Measurements from ENCODE around the gene GAPVD1.
A peak's percentile ranks its signal among the peaks of the same experiment; 100 is the strongest.
"Not testable (repeated sequence)": the region's sequence is repeated elsewhere in the genome, so short reads cannot be mapped to it uniquely, and the experiment has no call there.

GAPVD1 gene

DNA sequence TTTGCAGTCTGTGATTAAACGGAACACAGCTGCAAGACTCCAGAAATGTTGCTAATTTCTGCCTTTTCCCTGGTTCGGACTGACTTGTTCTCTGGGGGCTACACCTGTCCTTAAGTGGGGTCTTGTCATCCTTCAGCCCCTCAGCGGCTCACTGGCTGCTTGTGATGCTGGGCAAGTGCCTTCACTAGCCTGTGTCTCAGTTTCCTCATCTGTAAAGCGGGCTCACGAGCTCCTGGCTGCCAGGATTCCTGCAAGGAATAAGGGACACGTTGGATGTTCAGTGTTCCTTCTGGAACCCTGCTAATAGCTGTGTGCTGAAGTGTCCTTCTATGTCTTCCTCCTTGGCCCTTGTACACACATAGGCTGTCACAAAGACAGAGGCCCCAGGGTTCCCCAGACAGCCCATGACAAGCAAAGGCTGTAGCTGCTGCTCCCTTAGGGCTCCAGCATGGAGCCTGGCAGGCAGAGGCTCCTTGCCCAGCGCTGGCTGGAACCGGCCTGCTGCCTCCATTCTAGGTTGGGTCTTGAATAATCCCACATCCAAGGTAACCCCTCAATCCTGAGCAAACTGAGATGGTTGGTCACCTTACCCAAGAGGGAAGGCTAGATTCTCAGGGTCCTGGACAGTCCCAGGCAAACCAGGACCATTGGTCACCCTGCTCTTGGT is 116.1 kb downstream of the GAPVD1 start:
- DNase-seq: no peak

DNA sequence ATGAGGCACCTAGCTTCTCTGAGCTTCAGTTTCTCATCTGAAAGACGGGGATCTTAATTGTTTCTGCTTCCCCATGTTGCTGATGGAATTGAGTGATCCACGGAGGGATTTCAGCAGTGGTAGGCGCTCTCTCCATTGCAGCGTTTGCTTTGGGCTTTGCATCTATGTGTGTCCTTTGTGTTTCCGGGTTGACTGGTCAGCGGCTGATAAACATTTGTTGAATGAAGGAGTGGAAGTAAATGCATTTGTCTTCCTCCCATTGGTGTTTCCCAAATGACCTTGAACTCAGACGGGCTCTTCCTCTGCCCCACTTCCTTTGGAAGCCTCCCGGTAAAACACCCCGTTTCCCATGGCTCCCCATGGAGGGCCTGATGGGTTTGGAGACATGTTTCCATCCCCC is 117.2 kb downstream of the GAPVD1 start:
- DNase-seq: no peak

DNA sequence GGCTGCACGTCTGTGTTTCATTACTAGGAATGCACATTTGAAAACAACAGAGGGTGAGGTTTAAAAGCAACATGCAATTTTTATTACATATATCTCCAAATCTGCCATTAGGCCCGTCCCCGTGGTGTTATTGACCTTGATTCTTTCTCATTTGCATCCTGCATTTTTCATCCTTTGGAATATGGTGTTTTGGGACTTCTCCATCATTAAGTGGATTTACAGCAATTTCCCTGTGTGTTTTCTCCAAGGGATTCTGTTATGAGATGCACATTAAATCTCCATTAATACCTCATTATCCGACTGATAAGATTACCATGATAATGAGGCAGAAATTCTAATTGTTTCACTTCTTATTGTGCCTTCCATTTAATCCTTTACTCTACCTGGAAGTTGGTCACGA is 117.6 kb downstream of the GAPVD1 start:
- DNase-seq: no peak

DNA sequence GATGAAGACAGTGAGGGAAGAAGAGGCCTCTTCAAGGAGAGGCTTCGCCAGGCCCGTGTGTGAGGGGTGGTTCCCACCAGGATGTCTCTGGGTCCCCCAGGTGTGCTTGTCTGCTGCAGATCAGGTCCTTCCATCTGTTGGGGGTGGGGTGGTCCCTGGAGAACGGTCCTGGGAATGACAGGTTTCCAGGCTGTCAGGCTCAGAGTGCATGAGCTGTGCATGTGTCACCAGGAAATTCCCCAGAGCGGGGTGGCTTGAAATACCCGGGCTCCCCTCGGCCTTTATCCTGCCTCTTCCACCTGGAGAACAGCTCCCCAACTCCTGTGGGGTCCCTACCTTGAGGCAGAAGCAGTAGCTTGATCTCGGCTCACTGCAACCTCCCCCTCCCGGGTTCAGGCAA is 118.8 kb downstream of the GAPVD1 start:
- DNase-seq: no peak

DNA sequence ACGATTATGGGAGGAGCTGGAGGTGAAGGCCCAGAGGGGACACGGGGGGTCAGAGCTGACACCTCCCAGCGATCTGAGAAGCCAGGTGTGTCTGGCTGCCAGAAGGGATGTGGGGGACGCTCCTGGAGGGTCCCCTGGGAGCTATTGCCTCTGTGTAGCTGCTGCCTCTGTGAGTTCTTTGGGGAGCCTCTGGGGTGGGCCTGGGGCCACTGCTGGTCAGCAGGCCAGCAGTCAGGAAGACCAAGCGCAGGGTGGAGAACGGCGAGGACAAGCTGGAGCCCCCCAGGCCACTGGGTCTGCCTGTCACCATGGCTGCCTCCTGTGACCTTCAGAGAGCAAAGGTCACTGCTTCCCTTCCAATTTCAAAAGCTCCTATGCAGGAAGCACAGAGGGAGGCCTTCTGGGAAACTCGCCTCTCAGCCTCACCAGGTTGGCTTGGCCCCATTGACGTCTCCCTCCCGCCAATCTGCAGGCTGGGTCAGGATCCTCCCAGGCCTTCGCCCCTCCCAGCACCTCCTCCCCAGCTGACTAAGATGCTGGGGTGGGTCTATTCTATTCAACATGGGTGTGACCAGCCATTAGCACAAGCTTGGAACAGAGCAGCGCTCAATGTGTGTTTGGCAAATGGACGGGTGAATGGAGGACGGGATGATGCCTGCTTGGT is 126.4 kb downstream of the GAPVD1 start:
- DNase-seq: no peak

DNA sequence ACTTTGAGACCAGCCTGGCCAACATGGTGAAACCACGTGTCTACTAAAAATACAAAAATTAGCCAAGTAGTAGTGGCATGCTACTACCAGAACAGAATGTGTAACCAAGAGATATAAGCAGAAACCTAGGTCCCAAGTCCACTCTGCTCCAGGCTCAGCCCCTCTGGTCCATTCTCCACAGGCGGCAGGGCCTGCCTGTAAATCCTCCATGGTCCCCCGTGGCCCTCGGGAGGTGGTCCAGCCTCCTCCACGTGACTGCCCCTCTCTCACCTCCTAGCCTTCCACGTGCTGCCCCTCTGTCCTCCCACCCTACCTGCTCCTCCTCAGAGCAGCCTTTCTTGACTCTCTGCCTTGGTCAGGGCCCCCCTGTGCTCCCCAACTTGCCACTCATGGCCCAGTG is 127.4 kb downstream of the GAPVD1 start:
- no peak for DNase-seq

DNA sequence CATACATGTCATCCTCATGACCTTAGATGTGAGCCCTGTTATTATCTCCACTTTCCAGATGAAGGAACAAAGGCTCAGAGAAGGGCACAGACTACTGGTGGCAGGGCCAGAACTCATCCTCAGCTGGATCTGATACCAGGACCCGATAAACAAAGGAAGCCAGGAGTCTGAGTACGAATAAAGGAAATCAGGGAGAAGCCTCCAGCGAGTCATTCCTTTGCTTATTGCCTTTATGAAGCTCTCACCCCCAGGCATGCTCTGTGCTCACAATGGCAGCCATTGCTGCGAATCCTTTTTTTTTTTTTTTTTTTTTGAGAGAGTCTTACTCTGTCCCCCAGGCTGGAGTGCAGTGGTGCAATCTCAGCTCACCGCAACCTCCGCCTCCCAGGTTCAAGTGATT is 130.1 kb downstream of the GAPVD1 start:
- DNase-seq: no peak

DNA sequence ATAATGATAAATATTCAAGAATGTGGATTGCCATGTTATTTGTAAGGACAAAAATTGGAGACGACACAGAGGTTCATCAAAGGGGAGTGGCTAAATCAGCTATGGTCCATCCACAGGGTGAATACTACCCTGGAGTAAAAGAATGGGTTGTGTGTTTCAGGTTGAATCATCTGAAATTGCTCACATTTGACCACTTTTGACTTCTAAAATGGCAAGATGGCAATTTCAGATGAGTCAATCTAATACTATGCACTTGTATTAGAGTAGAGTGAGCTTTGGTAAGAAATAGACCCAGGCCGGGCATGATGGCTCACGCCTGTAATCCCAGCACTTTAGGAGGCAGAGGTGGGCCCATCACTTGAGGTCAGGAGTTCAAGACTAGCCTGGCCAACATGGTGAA is 131.8 kb downstream of the GAPVD1 start:
- peak; percentile 42 for DNase-seq

DNA sequence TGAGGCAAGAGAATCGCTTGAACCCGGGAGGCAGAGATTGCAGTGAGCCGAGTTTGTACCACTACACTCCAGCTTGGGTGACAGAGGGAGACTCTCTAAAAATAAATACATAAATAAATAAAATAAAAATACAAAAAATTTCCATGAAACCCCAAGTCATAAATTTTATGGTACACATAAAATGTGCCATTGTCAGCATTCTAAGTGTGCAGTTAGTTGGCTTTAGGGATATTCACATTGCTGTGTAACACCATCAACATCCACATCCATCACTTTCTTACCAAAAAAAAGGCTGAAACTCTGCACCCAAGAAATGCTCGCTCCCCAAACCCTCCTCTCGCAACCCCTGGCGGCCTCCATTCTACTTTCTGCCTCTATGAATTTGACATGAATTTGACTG is 135.2 kb downstream of the GAPVD1 start:
- no peak for DNase-seq

DNA sequence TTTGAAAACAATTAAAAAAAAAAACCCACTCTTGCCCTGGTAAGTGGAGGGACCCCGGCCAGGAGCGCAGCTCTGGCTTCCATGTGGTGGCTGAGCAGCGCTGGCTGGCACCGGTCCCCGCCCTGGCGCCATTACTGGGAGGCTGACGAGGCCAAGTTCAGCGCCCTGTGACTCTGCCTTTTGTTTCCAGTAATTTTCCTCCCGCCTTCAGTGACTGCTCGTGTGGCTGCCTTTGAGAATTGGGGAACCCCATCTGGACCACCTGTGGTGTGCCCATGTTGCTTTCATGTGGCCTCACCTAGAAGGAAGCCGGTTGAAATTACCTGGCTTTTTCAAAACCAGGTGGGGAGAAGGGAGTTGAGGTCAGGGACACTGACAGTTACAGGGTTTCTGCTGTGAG is 136.1 kb downstream of the GAPVD1 start:
- DNase-seq: no peak

DNA sequence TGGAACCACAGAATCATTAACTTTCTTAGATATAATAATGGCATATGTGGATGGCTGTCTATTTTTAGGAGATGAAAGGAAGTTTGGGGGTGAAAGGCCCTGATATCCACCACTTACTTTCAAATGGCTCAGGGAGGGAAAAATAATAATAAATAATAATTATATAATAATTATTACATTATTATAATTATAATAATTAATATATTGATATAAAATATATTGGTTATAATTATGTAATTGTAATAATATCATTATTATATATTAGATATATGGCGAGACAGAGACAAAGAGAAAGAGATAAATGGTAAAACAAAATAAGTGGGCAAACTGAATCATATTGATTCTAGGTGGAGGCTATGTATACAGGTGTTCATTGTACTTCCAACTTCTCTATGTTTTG is 136.6 kb downstream of the GAPVD1 start:
- no peak for DNase-seq

DNA sequence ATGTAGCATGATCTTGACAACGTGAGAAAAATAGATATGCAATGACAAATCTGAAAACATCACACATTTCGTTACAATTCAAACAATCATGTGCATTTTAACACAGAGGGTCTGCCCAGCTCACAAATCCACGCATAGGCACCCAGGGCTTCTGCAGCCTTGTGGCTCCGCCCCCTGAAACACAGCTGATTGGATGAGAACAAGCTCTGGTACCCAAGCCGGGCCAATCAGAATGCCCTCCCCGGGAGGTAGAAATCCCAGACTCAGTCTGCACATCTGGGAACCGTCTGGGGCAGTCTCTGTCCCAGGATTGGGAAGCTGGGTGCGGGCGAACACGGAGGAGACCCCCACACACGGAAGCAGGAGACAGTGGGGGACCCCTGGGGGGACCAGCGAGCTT is 137.5 kb downstream of the GAPVD1 start:
- DNase-seq: no peak

DNA sequence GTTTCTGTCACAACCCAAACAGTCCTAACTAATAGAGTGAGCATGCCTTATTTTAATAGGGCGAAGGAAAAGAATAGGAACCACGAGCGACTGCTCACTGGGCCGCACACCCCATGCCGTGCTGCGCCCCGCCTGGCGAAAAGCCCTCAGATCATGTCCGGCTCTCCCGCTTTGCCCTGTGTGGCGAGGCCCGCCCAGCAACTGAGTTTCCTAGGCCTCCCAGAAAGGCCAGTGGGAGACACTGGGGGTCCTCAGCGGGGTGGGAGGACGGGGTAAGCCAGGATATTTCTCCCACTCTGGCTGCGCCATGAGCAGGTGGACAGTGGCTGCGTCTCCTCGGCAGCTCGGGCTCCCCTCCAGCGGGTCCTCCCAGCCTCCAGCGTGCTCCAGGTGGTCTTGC is 138.0 kb downstream of the GAPVD1 start:
- no peak for DNase-seq

DNA sequence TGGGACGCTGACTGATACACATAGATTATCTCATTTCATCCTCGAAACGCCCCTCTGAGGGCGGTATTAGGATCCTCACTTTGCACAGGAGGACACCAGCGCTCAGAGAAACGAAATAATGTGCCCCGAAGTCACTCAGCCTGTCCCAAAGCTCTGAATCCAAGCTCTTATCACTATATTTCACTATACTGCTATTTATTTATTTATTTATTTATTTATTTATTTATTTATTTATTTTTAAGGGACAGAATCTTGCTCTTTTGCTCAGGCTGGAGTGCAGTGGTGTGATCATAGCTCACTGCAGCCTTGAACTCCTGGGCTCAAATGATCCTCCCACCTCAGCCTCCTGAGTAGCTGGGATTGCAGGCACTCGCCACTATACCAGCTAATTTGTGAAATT is 138.6 kb downstream of the GAPVD1 start:
- DNase-seq: not testable (repeated sequence)

DNA sequence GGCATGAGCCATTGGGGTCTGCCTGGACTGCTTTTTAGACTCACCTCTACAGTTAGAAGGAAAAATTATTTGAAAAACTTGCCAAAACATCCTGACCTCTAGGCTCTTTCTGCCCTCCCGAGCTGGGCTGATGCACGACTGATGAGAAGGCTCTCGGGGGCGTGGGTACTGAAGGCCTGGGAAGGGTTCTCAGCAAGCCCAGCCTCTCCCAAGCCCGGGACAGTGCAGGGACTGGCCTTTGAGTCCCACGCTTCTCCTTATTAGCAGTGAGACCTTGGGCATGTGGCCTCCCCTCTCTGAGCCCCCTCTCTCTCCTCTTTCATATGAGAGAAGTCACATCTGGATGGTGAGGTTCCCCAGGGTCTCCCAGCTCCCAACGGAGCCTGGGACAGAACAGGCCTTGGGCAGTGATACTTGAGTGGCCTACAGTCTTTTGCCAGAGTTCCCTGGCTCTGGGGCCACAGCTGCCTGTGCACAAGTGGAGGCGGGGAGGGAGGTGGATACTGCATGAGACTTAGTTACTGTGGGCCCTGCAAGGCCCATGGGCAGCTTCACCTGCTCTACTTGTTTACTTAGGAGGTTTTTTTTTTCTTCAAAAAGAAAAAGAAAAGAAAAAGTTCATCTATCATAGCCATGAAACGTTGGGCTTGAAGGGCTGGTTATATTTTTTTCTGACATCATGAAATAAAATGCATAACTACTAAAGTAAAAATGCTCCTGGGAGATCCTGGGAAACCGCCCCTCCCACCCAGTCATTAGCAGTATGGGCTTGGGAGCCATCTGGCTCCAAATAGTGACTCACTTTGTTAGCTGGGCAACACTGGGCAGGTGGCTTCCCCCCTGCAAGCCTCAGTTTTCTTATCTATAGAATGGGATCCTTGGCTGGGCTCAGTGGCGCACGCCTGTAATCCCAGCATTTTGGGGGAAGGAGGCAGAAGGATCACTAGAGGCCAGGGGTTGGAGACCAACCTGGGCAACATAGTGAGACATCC is 139.4 kb downstream of the GAPVD1 start:
- DNase-seq: no peak

DNA sequence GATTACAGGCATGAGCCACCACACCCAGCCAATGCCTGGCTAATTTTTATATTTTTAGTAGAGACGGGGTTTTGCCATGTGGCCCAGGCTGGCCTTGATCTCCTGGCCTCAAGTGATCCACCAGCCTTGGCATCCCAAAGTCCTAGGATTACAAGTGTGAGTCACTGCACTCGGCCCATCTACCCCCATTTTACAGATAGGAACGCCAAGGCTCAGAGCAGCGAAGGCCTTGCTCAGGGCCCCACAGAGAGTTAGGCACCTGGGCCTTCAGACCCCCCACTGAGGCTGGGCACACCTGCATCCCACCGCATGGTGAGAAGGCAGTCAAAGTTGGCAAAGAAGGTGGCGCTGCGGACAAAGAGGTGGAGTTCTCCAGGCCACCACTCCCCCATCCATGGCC is 143.1 kb downstream of the GAPVD1 start:
- DNase-seq: no peak

DNA sequence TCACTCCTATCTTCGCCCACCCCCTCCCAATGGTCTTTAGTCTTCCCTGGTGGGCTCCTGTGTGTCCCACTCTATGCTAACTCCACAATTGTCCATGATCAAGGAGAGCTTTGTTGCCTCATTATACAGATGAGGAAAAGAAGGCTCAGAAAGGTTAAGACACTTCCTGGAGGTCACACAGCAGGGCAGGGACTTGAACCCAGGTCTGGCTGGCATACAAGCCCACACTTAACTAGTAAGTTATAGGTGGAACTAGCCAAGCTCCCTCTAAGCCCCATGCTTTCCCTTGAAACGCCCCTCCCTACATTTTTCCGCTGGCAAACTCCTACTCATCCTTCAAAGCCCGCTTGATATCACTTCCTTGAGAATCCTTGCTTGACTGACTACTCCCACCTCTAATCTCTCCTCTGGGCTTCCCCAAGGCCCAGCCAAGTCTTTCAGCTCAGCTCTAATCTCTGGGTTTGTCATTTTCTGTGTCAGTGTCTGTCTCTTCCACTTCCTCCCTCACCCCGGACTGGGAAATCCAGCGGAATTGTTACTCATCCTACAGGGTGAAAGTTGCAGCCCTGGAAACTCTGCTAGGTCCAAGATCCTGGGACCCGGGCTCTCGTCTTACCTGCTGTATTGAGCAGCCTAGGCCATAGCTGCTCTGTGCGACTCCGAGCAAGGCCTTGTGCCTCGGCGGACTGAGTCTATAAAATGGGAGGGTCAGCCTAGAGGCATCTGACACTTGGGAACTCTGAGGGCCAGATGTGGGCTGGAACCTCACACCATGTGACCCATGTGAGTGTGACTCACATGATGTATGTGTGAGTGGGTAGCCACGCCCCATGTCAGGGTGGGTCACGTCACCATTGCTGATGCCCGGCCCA is 144.5 kb downstream of the GAPVD1 start:
- no peak for DNase-seq

DNA sequence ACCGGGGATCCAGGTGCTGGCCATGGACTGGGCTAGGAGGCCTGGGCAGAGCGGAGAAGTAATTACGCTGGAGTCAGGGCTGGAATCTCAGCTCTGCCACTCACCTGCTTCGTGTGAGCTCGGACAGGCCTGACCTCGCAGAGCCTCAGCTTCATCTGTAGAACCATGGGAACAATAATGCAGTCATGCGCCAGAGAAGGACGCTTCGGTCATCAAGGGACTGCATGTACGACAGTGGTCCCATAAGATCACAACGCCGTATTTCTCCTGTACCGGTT is 145.1 kb downstream of the GAPVD1 start:
- no peak for DNase-seq

DNA sequence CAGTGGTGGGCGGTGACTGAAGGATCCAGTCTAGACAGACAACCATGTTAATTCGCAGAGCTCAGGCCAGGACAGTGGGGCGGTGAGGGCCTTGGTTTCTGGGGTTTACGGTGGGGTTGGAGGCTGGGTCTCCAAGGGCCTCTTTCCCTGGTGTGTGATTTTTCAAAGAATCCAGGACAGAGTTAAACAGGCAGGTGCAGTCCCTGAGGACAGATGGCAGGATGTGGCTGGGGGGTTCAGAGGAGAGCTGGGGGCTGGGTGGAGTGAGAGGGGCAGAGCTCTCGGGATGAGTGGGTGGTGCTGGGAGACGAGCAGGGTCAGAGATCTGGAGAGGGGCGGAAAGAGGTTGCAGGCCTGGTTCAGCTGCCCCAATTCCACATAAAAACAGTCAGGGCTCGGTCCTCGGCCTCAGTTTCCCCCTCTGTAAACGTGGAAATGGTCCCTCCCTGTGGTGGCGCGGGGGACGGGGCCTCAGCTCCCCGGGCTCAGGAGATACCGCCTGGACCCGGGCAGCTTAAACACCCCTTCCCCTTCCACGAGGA is 145.9 kb downstream of the GAPVD1 start:
- DNase-seq: no peak

DNA sequence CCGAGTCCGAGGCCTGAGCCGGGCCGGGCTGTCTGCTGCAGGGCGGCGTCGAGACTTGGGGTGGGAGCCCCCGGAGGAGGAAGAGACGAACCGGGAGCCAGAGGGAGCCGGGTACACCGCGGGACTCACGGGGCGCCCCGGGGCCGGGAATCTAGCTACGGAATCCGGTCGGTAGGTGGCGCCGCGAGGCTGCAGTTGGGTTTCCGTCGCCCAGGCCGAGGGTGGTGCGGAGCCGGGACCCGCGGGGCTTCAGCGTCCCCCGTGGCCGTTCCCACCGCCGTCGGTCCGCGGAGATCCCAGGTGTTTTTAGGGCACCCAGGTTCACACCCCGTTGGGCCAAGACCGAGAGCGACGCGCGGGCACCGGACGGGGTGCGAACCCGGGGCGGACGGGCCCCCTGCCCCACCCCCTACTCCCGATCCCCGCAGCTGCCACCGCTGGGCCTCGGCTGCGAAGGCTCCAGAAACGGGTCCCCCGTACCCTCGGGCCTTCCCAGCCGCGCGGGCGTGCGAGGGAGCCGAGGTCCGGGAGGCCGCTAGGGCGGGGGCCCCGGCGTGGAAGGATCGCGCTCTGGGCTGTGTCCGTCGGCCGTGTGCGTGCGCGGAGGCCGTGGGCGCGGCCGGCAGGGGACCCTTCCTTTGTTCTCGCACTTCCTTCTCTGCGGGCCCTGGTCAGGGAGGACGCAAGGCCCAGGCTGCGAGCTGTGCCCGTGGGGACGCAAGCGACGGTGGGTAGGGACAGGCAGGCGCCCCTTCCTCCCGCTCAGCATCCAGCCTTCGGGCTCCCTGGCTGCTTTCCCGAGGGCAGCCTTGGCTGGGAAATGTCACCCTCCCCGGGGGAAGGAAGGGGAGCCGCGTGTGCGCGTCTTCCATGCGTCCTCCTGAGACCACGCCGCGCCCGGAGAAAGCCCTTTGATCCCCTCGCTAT is 146.6 kb downstream of the GAPVD1 start:
- DNase-seq: peak; percentile 76

DNA sequence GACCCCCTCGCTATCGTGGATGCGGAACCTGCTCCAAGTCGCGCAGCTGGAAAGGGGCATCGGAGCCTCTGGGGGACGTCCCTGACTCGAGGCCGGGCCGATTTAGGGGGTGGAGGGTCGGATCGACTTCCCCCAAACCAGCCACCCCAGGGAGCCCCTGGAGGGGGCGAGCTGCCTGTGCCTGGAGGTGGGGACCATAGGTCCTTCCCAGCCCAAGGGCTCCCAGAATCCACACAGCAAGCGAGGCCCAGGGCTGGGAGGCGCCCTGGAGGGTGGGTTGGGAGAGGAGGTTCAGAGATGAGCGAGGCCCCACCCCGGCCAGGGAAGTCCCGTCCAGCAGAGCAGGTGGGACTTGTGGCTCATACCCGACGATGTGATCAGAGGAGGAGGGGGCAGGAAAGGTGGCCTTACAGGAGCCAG is 147.6 kb downstream of the GAPVD1 start:
- DNase-seq: no peak
